ENCODE data around the gene PPM1N.
"Not testable (repeated sequence)": the region's sequence is repeated elsewhere in the genome, so short reads cannot be mapped to it uniquely, and the experiment has no call there.

PPM1N gene

GRCh38 chr19:45506989-45507871, 9.0 kb downstream of the PPM1N start, which contains the start of gene VASP:
VASP (plus strand) TSS chr19:45507479; CDS start chr19:45507772, 293 bp downstream.
- DNase-seq = peak; percentile 89 to 92
- Histone ChIP-seq H3K27ac (peak within 1 kb of the TSS; percentile 89 to 93), H3K27me3 (no peaks in the 10 kb centered on the region), H3K4me1 (peaks cover 0 to 33% (median 21%) of the 10 kb centered on the region in 4 donors), H3K36me3 (no peaks in the 10 kb centered on the region), H3K9me3 (no peaks in the 10 kb centered on the region), H3K4me3 (peak within 1 kb of the TSS; percentile 86 to 91)
- intact Hi-C loops (cut with DNase I; ENCODE audit: low total_unique reads) = no loop called here
- TF ChIP-seq CTCF (IDR thresholded peaks at IDR 0.05) = no peak

DNA sequence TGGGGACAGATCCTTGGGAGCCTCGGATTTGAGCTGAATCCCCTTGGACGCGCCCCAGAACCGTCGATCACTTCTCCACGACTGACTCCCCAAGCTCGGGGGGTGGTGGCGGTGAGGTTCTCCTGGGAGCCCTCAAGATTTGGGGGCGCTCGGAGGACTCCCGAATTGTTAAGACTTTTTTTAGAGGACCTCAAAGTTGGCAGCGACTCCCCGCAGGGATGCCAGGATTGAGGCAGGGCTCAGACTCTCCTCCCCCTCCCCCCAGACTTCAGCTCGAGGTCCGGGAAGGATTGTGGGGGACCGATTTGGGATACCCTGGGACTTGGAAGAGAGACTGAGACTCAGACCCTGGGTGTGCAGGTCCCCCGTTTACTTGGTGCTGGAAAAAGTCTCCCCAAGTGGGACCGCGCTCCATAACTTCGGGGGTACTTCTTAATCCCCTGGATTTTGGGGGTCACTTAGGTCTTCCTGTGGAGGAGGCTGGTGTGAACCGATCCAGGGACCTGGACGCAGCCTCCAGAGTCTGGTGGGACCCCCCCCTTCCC, 9.7 kb downstream of the PPM1N start:
- TF ChIP-seq CTCF (IDR thresholded peaks at IDR 0.05) = no peak
- no peak for DNase-seq

DNA sequence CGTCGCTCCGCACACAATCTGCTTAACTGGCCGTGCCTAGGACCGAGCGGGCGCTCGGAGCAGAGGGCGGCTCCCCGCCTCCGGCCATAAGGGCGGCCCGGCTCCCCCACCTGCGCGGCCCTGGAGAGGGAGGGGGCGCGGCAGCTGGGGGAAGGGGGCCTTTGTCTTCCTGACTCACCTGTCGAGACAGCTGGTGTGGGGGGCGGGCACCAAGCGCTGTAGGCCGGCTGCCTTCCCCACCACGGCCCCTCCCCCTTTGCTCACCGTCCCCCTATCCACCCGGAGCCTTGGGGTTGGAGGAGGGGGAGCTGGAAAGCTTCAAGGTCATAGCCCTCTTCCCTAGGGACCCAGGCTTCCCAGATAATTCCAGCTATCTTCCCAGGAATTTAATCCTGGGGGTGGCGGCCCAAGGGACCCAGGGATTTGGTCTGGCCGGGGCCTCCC, 10.2 kb downstream of the PPM1N start:
- intact Hi-C loops (cut with DNase I; ENCODE audit: low total_unique reads) = no loop called here
- DNase-seq = peak in 1 of 2 donors; percentile 82
- Histone ChIP-seq H3K27ac (peak overlapping the region; percentile 89 to 93), H3K9me3 (no peaks in the 10 kb centered on the region), H3K4me3 (peak overlapping the region; percentile 86 to 91), H3K36me3 (no peaks in the 10 kb centered on the region), H3K4me1 (peaks cover 0 to 45% (median 23%) of the 10 kb centered on the region in 4 donors), H3K27me3 (no peaks in the 10 kb centered on the region)
- TF ChIP-seq CTCF (IDR thresholded peaks at IDR 0.05) = no peak

More for the DNA sequence above, 9.7 kb downstream of the PPM1N start:
- Histone ChIP-seq H3K4me1 (peaks cover 0 to 40% (median 23%) of the 10 kb centered on the region in 4 donors), H3K27me3 (no peaks in the 10 kb centered on the region), H3K4me3 (peak overlapping the region; percentile 86 to 91), H3K27ac (peak overlapping the region; percentile 89 to 93), H3K36me3 (no peaks in the 10 kb centered on the region), H3K9me3 (no peaks in the 10 kb centered on the region)
- intact Hi-C loops (cut with DNase I; ENCODE audit: low total_unique reads) = no loop called here

DNA sequence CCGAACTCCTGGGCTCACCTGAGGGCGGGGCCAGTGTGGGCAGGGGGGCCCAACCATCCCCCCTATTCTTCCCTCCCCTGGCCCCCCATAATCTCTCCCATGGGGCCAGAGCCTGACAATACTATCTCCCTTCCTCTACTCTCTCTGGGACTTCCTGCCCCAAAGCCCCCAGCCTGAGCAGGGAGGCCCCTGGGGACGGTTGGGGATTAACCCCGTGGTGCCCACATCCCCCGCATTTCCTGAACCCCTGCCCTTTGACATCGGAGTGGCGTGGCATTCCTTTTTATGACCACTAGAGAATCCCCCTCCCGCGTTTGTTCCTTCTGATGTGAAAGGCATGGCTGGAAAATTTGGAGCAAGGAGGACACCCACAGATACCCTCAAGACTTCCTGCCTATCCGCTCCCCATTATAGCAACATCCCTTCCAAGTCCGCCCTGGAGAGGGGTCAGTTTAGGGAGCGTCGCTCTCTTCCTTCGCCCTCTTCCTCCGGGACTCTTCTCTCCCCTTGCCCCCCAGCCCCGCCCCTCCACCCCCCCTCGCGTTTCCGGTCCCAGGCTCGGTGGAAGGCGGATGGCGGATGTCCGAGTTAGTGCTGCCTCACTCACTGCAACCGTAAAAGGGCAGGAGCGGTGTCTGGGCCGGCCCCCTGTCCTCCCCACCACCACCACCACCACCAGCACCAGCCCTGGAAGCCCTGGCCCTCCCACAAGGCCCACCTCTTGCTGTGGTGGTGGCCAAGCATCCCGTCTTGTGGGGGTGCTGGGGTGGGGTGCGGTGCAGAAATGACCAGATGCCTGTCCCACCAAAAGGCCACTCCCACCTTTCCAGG, 10.8 kb downstream of the PPM1N start:
- Histone ChIP-seq H3K27ac (peak overlapping the region; percentile 89 to 93), H3K9me3 (no peaks in the 10 kb centered on the region), H3K4me1 (peaks cover 0 to 51% (median 30%) of the 10 kb centered on the region in 4 donors), H3K4me3 (peak overlapping the region; percentile 86 to 91), H3K36me3 (no peaks in the 10 kb centered on the region), H3K27me3 (no peaks in the 10 kb centered on the region)
- intact Hi-C loops (cut with DNase I; ENCODE audit: low total_unique reads) = no loop called here
- peak in 1 of 2 experiments; percentile 32 for TF ChIP-seq CTCF (IDR thresholded peaks at IDR 0.05)
- peak; percentile 84 to 96 for DNase-seq

DNA sequence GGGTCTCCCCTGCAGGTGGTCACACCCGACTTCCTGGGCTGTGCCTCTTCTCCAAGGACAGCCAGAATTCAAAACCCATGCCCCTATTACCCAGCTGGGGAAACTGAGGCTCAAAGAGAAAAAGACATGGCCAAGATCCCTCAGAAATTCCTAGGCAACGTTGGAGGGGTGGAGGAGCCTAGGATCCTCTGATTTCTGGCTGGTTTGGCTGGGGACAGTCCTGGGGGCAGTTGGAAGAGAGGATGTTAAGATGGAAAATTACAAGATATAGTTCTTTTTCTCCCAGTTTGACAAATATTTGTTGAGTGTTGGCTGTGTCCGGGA, 11.4 kb downstream of the PPM1N start:
- Histone ChIP-seq H3K4me3 (peak overlapping the region; percentile 86 to 91), H3K4me1 (peaks cover 0 to 57% (median 35%) of the 10 kb centered on the region in 4 donors), H3K9me3 (no peaks in the 10 kb centered on the region), H3K27ac (peak overlapping the region; percentile 89 to 93), H3K36me3 (no peaks in the 10 kb centered on the region), H3K27me3 (no peaks in the 10 kb centered on the region)
- no peak for DNase-seq
- TF ChIP-seq CTCF (IDR thresholded peaks at IDR 0.05) = no peak
- intact Hi-C loops (cut with DNase I; ENCODE audit: low total_unique reads) = no loop called here

DNA sequence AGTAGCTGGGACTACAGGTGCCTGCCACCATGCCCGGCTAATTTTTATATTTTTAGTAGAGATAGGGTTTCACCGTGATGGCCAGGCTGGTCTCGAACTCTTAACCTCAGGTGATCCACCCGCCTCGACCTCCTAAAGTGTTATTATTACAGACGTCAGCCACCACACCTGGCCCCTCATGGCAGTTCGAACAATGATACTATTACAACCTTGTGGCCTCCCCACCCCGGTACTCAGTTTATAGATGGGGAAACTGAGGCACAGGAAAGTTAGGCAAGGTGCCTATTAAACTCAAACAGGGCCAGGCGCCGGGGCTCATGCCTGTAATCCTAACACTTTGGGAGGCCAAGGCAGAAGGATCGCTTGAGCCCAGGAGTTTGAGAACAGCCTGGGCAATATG, 12.1 kb downstream of the PPM1N start:
- H3K9me3 ChIP-seq; H3K36me3 ChIP-seq; intact Hi-C loops (cut with DNase I; ENCODE audit: low total_unique reads); DNase-seq; H3K27me3 ChIP-seq: not testable (repeated sequence)
- Histone ChIP-seq H3K27ac (peak overlapping the region; percentile 89 to 93), H3K4me3 (peak overlapping the region; percentile 86 to 91), H3K4me1 (peaks cover 0 to 64% (median 42%) of the 10 kb centered on the region in 4 donors)

All from tibial artery (tissue), 4 donors.